Raji (cell line): Measurements from ENCODE around the gene CITED4.

Experiments used
- POLR2A ChIP-seq: IDR thresholded peaks from 2 replicates; pipeline ENCODE4 v1.6.1; 2011; ENCODE audit warnings: low read depth, low read length, control low read depth; ENCODE audit not compliant: insufficient read depth

The CITED4 gene

GRCh38 chr1:40833979-40834378 lies 28.2 kb downstream of the CITED4 start:
- TF ChIP-seq POLR2A: no peak

- no peak for TF ChIP-seq POLR2A
Measured at GRCh38 chr1:40831001-40831732, 31.0 kb downstream of the CITED4 start.

GRCh38 chr1:40830419-40830943 lies 31.7 kb downstream of the CITED4 start:
- no peak for TF ChIP-seq POLR2A

GRCh38 chr1:40829631-40830245 lies 32.4 kb downstream of the CITED4 start:
- no peak for TF ChIP-seq POLR2A

GRCh38 chr1:40825996-40826395 lies 36.2 kb downstream of the CITED4 start:
- TF ChIP-seq POLR2A: no peak

- TF ChIP-seq POLR2A: no peak
Measured at GRCh38 chr1:40825435-40825788, 36.8 kb downstream of the CITED4 start.

- no peak for TF ChIP-seq POLR2A
Measured at GRCh38 chr1:40824591-40825434, 37.4 kb downstream of the CITED4 start.

- TF ChIP-seq POLR2A: no peak
Measured at GRCh38 chr1:40823983-40824382, 38.2 kb downstream of the CITED4 start.

- no peak for TF ChIP-seq POLR2A
Measured at GRCh38 chr1:40823345-40823744, 38.8 kb downstream of the CITED4 start.

GRCh38 chr1:40822890-40823289 lies 39.3 kb downstream of the CITED4 start:
- TF ChIP-seq POLR2A: no peak

- TF ChIP-seq POLR2A: no peak
Measured at GRCh38 chr1:40820911-40821693, 41.1 kb downstream of the CITED4 start.

- no peak for TF ChIP-seq POLR2A
Measured at GRCh38 chr1:40820251-40820797, 41.8 kb downstream of the CITED4 start.

- TF ChIP-seq POLR2A: no peak
Measured at GRCh38 chr1:40819101-40819500, 43.1 kb downstream of the CITED4 start.

- no peak for TF ChIP-seq POLR2A
Measured at GRCh38 chr1:40818264-40818961, 43.8 kb downstream of the CITED4 start.
